PFSK-1 (cell line): ENCODE data around the gene C5orf46.

Experiments used
- FOXP2 ChIP-seq: optimal IDR thresholded peaks from 2 replicates; pipeline ENCODE3; 2011; ENCODE audit warnings: borderline replicate concordance, control low read depth, inconsistent platforms; ENCODE audit not compliant: insufficient read depth; ENCODE audit errors: extremely low read length, extremely low read depth
- POLR2AphosphoS5 ChIP-seq: IDR thresholded peaks from 2 replicates; pipeline ENCODE4 v1.6.1; 2012; ENCODE audit warnings: low read depth, mild to moderate bottlenecking, control low read depth, low read length, moderate library complexity
- REST ChIP-seq, 2 experiments: IDR thresholded peaks; 2 replicates each; pipeline versions ENCODE4 v1.6.1 to v1.8.0; 2011 to 2012; ENCODE audit warnings: low read depth in 2 of 2, low read length in 2 of 2, control low read depth in 1 of 2, inconsistent platforms in 1 of 2, mild to moderate bottlenecking in 1 of 2, moderate library complexity in 1 of 2; ENCODE audit not compliant: insufficient read depth in 1 of 2
- SIN3A ChIP-seq: IDR thresholded peaks from 2 replicates; pipeline ENCODE4 v1.6.1; 2012; ENCODE audit warnings: mild to moderate bottlenecking, low read length, moderate library complexity, borderline replicate concordance; ENCODE audit not compliant: insufficient read depth
- TAF1 ChIP-seq: IDR thresholded peaks from 2 replicates; pipeline ENCODE4 v1.6.1; 2012; ENCODE audit warnings: low read length, control low read depth, borderline replicate concordance; ENCODE audit not compliant: insufficient read depth

- TF ChIP-seq REST (IDR thresholded peaks at IDR 0.05; ENCODE audit: insufficient read depth in 1 of 2, low read depth in 2 of 2, low read length in 2 of 2): no peak
- no peak for TF ChIP-seq SIN3A
- TF ChIP-seq POLR2AphosphoS5: no peak
- TF ChIP-seq FOXP2: no peak
- TF ChIP-seq TAF1: no peak
Observed at GRCh38 chr5:147906326-147907095, at the start of gene C5orf46.
